ENCODE data around the gene SAMD4B.

Gene SAMD4B

DNA sequence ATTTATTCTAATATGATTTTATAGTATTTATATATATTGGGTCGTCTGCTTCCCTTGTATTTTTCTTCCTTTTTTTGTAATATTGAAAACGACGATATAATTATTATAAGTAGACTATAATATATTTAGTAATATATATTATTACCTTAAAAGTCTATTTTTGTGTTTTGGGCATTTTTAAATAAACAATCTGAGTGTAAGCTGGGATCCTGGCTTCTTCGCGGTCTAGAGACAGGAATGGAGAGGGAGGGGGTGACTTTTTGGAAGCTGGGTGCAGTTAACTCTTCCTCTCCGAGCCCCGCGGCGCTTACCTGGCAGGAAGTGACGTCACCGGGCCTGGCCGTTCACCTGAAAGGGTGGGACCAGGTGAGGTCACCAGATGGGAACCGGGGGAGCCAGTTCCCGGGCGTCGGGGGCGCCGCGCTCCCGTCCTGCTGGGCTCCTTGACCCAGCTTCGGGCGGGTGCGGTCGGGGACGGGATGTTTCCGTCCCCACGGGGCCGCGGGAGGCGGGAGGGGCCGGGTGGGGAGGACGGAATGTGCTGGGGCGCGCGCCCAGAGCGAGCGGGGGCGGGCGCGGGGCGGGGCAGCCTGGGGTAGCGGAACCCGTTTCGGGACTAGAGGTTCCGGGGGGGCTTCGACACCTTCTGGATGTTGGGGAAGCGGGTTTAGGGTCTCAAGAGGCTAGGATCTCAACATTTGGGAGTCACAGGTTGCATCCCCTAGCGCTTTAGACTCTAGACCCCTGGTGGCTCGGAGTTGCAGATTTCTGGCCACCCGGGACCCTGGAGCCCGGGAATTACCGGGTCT, 67.2 kb downstream of the SAMD4B start:
- peak; percentile 68 for DNase-seq (ENCODE audit: low spot score)

DNA sequence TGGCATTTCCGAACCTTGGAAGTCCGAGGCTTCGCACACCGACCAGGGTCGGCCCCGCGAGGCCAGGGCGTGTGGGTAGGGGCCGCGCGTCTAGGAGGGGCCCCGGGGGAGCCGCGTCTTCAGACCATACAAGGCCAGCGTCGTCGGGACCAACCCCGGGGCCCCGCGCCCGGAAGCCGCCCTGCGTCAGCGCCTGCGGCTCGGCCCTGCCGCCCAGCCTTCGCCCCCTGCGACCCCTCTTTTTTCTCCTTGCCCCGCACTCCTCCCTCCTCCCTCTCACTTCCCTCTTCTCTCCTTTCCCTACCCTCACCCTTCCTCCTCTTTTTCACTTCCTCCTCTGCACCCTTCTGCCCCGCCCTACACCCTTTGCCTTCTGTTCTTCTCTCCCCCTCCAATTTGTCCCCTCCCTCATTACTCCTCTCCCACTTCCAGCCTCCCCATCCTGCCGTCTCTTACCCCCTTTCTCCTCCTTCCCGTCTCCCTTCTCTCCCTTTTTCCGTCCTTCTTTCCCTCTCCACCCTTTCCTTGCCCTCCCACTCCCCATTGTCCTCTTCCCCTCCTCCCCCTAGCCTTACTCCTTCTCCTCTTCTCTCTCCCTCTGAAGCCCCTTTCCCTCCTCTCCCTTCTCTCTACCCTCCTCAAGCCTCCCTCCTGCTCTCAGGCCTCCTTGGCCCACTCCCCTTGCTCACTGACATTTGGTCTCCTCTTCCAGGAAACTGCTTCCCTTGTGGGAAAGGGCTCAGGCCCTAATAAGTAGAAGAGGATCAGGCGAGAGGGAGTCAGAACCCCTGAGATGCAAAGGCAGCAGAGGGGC, 68.0 kb downstream of the SAMD4B start:
- no peak for DNase-seq (ENCODE audit: low spot score)

GRCh38 chr19:39410831-39411080, 68.5 kb downstream of the SAMD4B start:
- no peak for DNase-seq (ENCODE audit: low spot score)

DNA sequence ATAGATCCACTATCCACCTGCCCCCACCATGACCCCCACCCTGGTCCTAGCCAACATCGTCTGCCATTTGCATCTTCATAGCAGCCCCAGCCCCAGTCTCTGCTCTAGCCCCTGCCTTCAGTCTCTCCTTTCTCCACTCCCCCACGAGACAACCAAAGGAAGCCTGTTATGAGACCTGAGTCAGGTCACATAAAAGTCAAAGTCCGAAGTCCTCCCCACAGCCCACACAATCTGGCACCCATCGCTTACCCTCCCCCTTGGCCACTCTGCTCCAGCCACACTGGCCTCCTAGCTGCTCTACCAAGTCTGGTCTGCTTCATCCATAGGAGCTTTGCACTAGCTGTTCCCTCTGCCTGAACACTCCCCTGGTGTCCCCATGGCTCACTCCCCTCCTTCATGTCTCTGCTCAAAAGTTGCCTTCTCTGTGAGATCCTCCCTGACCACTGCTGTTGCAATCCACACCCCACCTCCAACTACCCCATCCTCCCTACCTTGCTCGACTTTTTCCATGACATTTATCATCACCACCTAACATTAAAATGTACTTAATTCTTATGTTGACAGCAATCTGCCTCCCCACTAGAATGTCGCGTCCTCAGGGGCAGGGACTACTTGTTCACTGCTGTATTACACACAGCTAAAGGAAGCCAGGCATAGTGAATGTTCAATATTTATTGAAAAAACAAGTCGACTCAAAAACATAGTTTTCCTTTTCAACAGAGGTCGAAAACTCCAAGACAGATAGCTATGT, 69.0 kb downstream of the SAMD4B start:
- no peak for DNase-seq (ENCODE audit: low spot score)

- DNase-seq (ENCODE audit: low spot score) = no peak
These were observed 69.5 kb downstream of the SAMD4B start for GRCh38 chr19:39411832-39412099.

- DNase-seq (ENCODE audit: low spot score) = peak; percentile 88
These were observed 70.1 kb downstream of the SAMD4B start, which contains the start of gene PLEKHG2 for GRCh38 chr19:39412100-39412866. PLEKHG2 (plus strand) TSS chr19:39412669; CDS start chr19:39414087, 1,418 bp downstream.

- no peak for DNase-seq (ENCODE audit: low spot score)
These were observed 70.6 kb downstream of the SAMD4B start for GRCh38 chr19:39412867-39413271.

DNA sequence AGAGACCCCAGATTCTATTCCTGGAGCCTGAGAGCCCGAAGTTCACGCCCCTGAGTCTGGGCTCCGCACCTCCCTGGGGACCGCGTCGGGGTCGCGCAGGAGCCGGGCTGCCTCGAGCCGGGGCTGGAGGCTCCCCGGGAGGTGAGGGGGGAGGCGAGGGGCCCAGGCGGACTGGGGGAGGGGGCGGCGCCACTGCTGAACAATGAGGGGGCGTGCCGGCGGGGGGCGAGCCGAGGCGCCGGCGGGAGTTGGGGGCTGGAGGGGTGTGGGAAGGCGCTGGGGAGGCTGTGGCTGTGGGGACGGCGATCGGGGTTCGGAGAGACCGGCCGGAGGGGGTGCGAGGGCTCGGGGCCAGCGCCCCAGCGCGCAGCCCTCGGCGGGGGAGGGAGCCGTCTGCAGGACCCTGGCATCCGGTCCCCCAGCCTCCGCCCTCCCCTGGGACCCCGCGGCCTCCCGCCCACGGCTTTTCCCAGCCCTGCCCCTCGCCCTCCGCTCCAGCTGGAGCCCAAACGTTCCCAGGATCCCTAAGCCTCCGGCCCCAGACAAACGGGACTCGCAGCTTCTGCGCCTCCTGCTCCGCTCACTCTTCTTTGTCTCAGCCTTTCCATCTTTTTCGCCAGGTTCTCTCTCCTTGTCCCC, 71.2 kb downstream of the SAMD4B start:
- peak; percentile 74 for DNase-seq (ENCODE audit: low spot score)

DNA sequence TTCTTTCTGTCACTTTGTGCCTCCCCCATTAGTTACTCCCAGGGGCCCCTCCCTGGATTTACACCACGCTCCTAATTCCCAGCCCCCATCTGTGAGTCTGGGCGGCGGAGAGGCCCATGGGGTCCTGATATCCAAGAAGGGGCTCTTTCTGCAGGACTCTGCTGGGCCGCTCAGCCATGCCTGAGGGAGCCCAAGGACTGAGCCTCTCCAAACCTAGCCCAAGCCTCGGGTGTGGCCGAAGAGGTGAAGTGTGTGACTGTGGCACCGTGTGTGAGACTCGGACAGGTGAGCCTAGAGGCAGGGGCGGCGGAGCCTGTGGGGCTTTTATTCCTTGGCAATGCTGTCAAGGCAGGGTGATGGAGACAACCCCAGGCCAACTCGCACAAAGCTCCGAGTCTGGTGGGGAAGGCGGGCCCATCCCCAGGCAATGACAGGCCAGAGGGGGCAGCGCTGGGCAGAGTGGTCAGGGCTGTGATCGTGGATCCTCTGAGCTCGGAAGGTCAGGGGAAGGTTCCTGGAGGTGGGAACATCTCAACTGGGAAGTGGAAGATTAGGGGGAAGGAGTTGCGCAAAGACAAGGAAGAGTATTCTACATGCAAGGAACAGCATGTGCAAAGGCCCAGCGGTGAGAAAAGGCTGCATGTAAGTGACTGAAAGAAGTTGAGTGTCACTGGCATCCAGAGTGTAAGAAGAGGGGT, 71.8 kb downstream of the SAMD4B start:
- no peak for DNase-seq (ENCODE audit: low spot score)

- no peak for DNase-seq (ENCODE audit: low spot score)
These were observed 73.2 kb downstream of the SAMD4B start for GRCh38 chr19:39415111-39416046.

GRCh38 chr19:39416152-39417120, 74.2 kb downstream of the SAMD4B start:
- peak; percentile 56 for DNase-seq (ENCODE audit: low spot score)

DNA sequence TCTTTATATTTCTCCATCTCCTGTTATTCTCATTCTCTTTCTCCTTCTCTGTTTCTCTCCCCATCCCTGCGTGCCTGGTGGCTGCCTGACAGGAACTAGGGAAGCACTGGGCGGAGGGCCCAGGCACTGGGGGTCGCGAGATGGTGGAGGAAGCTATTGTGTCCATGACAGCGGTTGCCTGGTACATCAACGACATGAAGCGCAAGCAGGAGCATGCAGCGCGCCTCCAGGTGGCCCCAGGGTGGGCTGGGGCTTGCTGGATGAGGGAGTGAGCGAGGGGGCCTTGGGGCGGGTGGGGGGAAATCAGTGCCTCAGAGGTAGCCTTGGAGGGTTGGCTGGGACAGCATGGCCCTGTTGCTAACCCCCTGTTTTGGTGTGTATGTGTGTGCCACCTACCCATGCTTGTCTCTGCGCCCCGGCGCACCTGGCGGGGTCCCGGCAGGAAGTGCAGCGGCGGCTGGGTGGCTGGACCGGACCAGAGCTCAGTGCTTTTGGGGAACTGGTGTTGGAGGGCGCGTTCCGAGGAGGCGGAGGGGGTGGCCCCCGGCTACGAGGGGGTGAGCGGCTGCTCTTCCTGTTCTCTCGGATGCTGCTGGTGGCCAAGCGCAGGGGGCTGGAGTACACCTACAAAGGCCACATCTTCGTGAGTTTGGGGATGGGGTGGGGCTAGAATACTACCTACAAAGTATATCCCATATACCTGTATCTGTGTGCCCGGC, 75.4 kb downstream of the SAMD4B start:
- no peak for DNase-seq (ENCODE audit: low spot score)

- DNase-seq (ENCODE audit: low spot score) = no peak
These were observed 76.8 kb downstream of the SAMD4B start for GRCh38 chr19:39419003-39419402.

DNA sequence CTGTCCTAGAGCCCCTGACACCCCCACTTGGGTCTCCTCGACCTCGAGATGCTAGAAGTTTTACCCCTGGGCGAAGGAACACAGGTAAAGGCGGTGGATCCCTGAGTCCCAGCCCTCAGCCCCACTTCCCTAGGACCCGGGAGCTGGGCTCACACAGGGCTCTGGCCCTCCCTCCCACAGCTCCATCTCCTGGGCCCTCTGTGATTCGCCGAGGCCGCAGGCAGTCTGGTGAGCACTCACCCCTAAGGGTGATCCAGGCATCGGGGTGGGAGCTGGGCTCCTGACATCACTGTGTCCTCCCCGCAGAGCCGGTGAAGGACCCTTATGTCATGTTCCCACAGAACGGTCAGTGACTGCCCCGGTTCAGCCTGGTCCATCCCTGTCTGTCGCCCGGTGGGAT, 78.5 kb downstream of the SAMD4B start:
- no peak for DNase-seq (ENCODE audit: low spot score)

GRCh38 chr19:39422020-39422419, 79.8 kb downstream of the SAMD4B start:
- DNase-seq (ENCODE audit: low spot score) = no peak

GRCh38 chr19:39423258-39424086, 81.3 kb downstream of the SAMD4B start:
- no peak for DNase-seq (ENCODE audit: low spot score)

DNA sequence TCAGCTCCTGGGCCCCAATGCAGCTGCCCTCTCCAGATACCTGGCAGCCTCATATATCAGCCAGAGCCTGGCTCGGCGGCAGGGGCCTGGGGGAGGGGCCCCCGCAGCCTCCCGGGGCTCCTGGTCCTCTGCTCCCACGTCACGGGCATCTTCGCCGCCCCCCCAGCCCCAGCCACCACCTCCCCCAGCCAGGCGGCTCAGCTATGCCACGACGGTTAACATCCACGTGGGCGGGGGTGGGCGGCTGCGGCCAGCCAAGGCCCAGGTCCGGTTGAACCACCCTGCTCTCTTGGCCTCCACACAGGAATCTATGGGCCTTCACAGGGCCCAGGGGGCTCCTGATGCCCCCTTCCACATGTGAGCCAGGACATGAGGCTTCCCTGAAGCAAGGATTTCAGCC, 82.7 kb downstream of the SAMD4B start:
- no peak for DNase-seq (ENCODE audit: low spot score)

All from iPS-NIHi11 (cell line).